CD4-positive, alpha-beta T cell (primary cell): ENCODE measurements around the gene TLE6. TPM values are rescaled to one million over a fixed set of nuclear protein-coding genes. Genes with fewer than 3 reads are reported as not detected.
A peak's percentile ranks its signal among the peaks of the same experiment; 100 is the strongest.
"Not testable (repeated sequence)": the region's sequence is repeated elsewhere in the genome, so short reads cannot be mapped to it uniquely, and the experiment has no call there.

Source experiments
- ATAC-seq: fragments of 200-7000 bp; cut with Tn5 transposase; one replicate; pipeline ENCODE4 v1.10.0; 2022; ENCODE audit warnings: mild to moderate bottlenecking; ENCODE audit not compliant: poor library complexity
- CTCF ChIA-PET: fragments of 350-600 bp; sonication (Branson Sonifier 250); formaldehyde crosslinking; loops from one replicate; lab custom pipeline; 2021; ENCODE audit warnings: antibody characterized with exemption, inconsistent platforms; lab: Charles Lee
- POLR2A ChIA-PET: fragments of 350-600 bp; sonication (Branson Sonifier 250); formaldehyde crosslinking; loops from one replicate; lab custom pipeline; 2021; ENCODE audit warnings: antibody characterized with exemption, inconsistent platforms; lab: Charles Lee
- DNase-seq, 14 experiments: peaks; one replicate each; pipeline ENCODE4 v3.0.0-alpha.2; 2013 to 2020; ENCODE audit warnings: mixed read lengths in 2 of 14
- H3K27ac ChIP-seq, 2 donors: one replicate each; pipeline versions ENCODE4 v1.5.1 to v1.7.0; 2013; ENCODE audit warnings: low read length in 2 of 2, low read depth in 1 of 2, mild to moderate bottlenecking in 1 of 2
- H3K27me3 ChIP-seq, 2 experiments: 1 replicate in 1 of 2; 2 replicates in 1 of 2; pipeline versions ENCODE4 v1.6.1 to v1.7.0; 2013; ENCODE audit warnings: low read length in 2 of 2, control low read depth in 1 of 2, mild to moderate bottlenecking in 1 of 2, moderate library complexity in 1 of 2; ENCODE audit not compliant: insufficient read depth in 2 of 2, control insufficient read depth in 1 of 2
- H3K36me3 ChIP-seq: one replicate; pipeline ENCODE4 v1.6.1; 2013; ENCODE audit warnings: low read length, control low read depth; ENCODE audit not compliant: insufficient read depth
- H3K4me1 ChIP-seq: one replicate; pipeline ENCODE4 v1.6.1; 2013; ENCODE audit warnings: low read length, control low read depth; ENCODE audit not compliant: insufficient read depth
- H3K4me3 ChIP-seq: one replicate; pipeline ENCODE4 v1.5.1; 2013; ENCODE audit warnings: mild to moderate bottlenecking, low read length, moderate library complexity
- H3K9me3 ChIP-seq, 2 experiments: 1 replicate in 1 of 2; 2 replicates in 1 of 2; pipeline versions ENCODE4 v1.6.1 to v1.7.0; 2013; ENCODE audit warnings: low read length in 2 of 2, mild to moderate bottlenecking in 2 of 2, control low read depth in 1 of 2, moderate library complexity in 1 of 2; ENCODE audit not compliant: control insufficient read depth in 1 of 2, insufficient read depth in 1 of 2
- H3K27ac Mint-ChIP-seq: one replicate; pipeline ENCODE4 v1.8.0; 2020; ENCODE audit warnings: mixed read lengths
- H3K27me3 Mint-ChIP-seq: one replicate; pipeline ENCODE4 v1.8.0; 2021; ENCODE audit warnings: mixed read lengths
- H3K36me3 Mint-ChIP-seq: one replicate; pipeline ENCODE4 v1.8.0; 2021; ENCODE audit warnings: low read depth, mixed read lengths
- H3K4me1 Mint-ChIP-seq: one replicate; pipeline ENCODE4 v1.8.0; 2021; ENCODE audit warnings: low read depth, mixed read lengths
- H3K4me3 Mint-ChIP-seq: one replicate; pipeline ENCODE4 v1.8.0; 2020; ENCODE audit warnings: mild to moderate bottlenecking, mixed read lengths
- H3K9me3 Mint-ChIP-seq: one replicate; pipeline ENCODE4 v1.8.0; 2020; ENCODE audit warnings: mixed read lengths
- intact Hi-C, 2 experiments: fragments of 100-400 bp; cut with DNase I in 1 of 2; cut with micrococcal nuclease in 1 of 2; formaldehyde crosslinking; loops; one replicate each; pipeline versions ENCODE4 v1.15.1 to v1.9.0; 2023 to 2025; cut with DNase I, micrococcal nuclease
- polyA plus RNA-seq, 2 donors: library from polyadenylated mRNA; unstranded; fragments of 120-200 nt; gene quantifications; one replicate each; pipeline ENCODE4 v1.2.1, GENCODE V29; 2013
- total RNA-seq, 174 experiments: library from RNA in 2 of 174; stranded (reverse) in 2 of 174; gene quantifications; one replicate each; pipeline ENCODE4 v1.2.3 and lab custom pipeline; 2021 to 2026
- TF ChIP-seq, protein P1 (sequence below): fragments of 200-600 bp; IDR thresholded peaks from one replicate; pipeline ENCODE4 v1.8.0; 2022; ENCODE audit warnings: antibody characterized with exemption, mild to moderate bottlenecking

The TLE6 gene
- not detected for total RNA-seq
- 0.19 TPM for polyA plus RNA-seq (2013, experiment 1 of 2)
- 0.26 TPM for polyA plus RNA-seq (2013, experiment 2 of 2)
- 0 to 1.8 (median 0.06) reads per million in 172 experiments for total RNA-seq (lab: John Stamatoyannopoulos, UW)

DNA sequence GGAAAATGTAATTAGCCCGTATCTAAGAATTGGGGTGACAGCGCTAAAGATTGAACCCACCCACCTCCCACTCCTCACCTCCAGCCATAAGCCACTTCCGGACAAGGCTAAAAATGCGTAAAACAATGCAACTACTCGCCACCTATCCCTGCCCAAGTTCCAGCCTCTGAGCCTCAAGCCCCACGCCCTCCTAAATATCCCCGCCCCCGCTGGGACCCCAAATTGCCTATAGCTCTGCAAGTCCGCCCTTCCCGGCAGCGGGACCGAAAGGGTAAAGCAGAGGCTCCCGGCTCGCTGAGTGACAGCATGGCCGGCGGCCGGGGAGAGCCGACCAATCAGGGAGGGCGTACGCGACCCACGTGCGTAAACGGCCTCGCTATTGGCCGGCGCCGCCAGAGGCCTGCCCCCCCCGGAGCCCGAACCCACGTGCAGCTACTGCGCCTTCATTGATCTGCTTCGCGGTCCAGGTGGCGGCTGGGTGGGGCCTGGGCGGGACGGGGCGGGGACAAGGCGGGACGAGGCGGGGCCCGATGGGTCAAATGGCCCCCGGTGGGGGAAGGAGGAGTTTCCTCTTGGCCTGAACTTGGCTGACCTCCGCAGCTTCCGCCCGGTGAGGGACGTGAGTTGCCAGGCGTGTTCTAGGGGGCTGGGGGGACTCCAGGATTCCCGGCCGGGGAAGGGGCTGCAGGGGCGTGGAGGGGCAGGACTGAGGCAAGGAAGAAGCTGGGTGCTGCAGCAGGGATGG, at the start of gene TLE6:
Gene TLE6 (plus strand): TSS at position 564 of the 745 bp plus-strand sequence. CDS start 670 bp downstream, outside the sequence.
- peak within 1 kb of the TSS; percentile 86 for H3K27ac Mint-ChIP-seq
- peaks cover 7% of the 10 kb centered on the region for H3K36me3 Mint-ChIP-seq
- peaks cover 32% of the 10 kb centered on the region for H3K4me1 ChIP-seq
- DNase-seq, result peak; percentile 88 to 97 (median 92)
- H3K4me1 Mint-ChIP-seq, result peaks cover 17% of the 10 kb centered on the region
- H3K27ac ChIP-seq, result no peak within 1 kb of the TSS
- H3K9me3 Mint-ChIP-seq, result no peaks in the 10 kb centered on the region
- peaks cover 3 to 6% of the 10 kb centered on the region in 2 experiments for H3K27me3 ChIP-seq
- peak within 1 kb of the TSS; percentile 66 for H3K4me3 ChIP-seq
- POLR2A ChIA-PET, result interaction anchor here (0.6 to 2.7 kb wide), 5 partner anchors 27 to 1102 kb away, joined by 3 to 25 read pairs (median 4); no protein-coding TSS in a partner anchor
- ATAC-seq, result peak; percentile 99
- H3K36me3 ChIP-seq, result no peaks in the 10 kb centered on the region
- H3K4me3 Mint-ChIP-seq, result peak within 1 kb of the TSS; percentile 96
- peaks cover 14% of the 10 kb centered on the region for H3K27me3 Mint-ChIP-seq
- TF ChIP-seq, protein P1, sequence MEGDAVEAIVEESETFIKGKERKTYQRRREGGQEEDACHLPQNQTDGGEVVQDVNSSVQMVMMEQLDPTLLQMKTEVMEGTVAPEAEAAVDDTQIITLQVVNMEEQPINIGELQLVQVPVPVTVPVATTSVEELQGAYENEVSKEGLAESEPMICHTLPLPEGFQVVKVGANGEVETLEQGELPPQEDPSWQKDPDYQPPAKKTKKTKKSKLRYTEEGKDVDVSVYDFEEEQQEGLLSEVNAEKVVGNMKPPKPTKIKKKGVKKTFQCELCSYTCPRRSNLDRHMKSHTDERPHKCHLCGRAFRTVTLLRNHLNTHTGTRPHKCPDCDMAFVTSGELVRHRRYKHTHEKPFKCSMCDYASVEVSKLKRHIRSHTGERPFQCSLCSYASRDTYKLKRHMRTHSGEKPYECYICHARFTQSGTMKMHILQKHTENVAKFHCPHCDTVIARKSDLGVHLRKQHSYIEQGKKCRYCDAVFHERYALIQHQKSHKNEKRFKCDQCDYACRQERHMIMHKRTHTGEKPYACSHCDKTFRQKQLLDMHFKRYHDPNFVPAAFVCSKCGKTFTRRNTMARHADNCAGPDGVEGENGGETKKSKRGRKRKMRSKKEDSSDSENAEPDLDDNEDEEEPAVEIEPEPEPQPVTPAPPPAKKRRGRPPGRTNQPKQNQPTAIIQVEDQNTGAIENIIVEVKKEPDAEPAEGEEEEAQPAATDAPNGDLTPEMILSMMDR, result no peak
- CTCF ChIA-PET, result interaction anchor here (1.5 kb wide), 1 partner anchor 127 kb away, joined by 4 read pairs; no protein-coding TSS in a partner anchor
- H3K9me3 ChIP-seq, result peaks cover 0 to 5% of the 10 kb centered on the region in 2 experiments
- intact Hi-C loops, result loop anchor here (1.0 to 10.0 kb wide), 3 partner anchors 58 to 84 kb away; no protein-coding TSS in a partner anchor

DNA sequence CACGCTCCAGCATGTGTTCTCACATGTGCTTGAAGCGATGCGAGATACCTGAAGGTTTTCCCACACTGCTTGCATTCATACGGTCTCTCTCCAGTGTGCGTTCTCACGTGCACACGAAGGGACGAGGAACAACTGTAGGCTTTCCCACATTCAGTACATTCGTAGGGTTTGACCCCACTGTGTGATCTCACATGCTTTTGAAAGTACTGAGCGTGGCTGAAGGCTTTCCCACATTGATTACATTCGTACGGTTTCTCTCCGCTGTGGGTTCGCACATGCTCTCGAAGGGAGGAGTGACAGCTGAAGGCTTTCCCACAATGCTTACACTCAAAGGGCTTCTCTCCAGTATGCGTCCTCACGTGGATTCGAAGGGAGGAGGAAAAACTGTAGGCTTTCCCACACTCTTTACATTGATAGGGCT, 43.9 kb upstream of the TLE6 start:
- Histone ChIP-seq H3K27me3 (no peaks in the 10 kb centered on the region), H3K9me3 (peaks cover 31 to 47% of the 10 kb centered on the region in 2 experiments), H3K36me3 (peaks cover 33% of the 10 kb centered on the region), H3K4me3 (no peak overlapping the region), H3K27ac (no peak overlapping the region), H3K4me1 (no peaks in the 10 kb centered on the region)
- Mint-ChIP-seq H3K4me3 (no peak overlapping the region), H3K36me3 (peaks cover 71% of the 10 kb centered on the region), H3K4me1 (no peaks in the 10 kb centered on the region), H3K27ac (no peak overlapping the region), H3K27me3 (no peaks in the 10 kb centered on the region), H3K9me3 (peaks cover 13% of the 10 kb centered on the region)
- DNase-seq (no peak), ATAC-seq (no peak)
- TF ChIP-seq, protein P1, result no peak
- ChIA-PET POLR2A (no interaction called here), CTCF (no interaction called here)
- intact Hi-C loops, result no loop called here

DNA sequence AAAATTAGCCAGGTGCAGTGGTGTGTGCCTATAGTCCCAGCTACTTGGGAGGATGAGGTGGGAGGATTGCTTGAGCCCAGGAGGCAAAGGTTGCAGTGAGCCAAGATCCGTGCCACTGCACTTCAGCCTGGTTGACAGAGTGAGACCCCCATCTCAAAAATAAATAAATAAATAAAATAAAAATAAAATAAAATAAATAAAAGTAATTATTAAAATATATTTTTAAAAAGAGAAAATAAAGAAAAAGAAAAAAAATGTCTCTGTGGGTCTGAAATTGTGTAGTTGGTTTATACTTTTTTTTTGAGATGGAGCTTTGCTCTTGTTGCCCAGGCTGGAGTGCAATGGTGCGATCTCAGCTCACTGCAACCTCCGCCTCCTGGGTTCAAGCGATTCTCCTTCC, 41.5 kb upstream of the TLE6 start:
- peaks cover 68% of the 10 kb centered on the region for H3K36me3 Mint-ChIP-seq
- H3K4me3 Mint-ChIP-seq, H3K4me3 ChIP-seq, H3K27me3 Mint-ChIP-seq, ATAC-seq, intact Hi-C loops, H3K27me3 ChIP-seq, H3K27ac ChIP-seq, DNase-seq, H3K4me1 ChIP-seq, H3K27ac Mint-ChIP-seq, H3K9me3 Mint-ChIP-seq, POLR2A ChIA-PET, CTCF ChIA-PET, H3K4me1 Mint-ChIP-seq: not testable (repeated sequence)
- Histone ChIP-seq H3K36me3 (peaks cover 37% of the 10 kb centered on the region), H3K9me3 (peaks cover 28 to 46% of the 10 kb centered on the region in 2 experiments)
